Subcutaneous adipose tissue (tissue), 4 donors: ENCODE measurements around the gene SUCLA2. TPM values are rescaled to one million over a fixed set of nuclear protein-coding genes. Genes with fewer than 3 reads are reported as not detected.

Experiments
- total RNA-seq, 4 donors: library from RNA; depleted of rRNA; stranded (reverse); fragments of >200 nt; gene quantifications; one replicate each; pipeline ENCODE4 v1.1.0, GENCODE V29; 2016
- TF ChIP-seq, protein P1 (sequence below): fragments of 450-650 bp; IDR thresholded peaks from one replicate; pipeline ENCODE4 v1.5.1; 2016; ENCODE audit warnings: low read depth, mild to moderate bottlenecking, control low read depth, antibody characterized with exemption, moderate library complexity

Gene SUCLA2
- total RNA-seq, 4 donors from 2014 or later = 61.4 to 105 (median 87.4) TPM

DNA sequence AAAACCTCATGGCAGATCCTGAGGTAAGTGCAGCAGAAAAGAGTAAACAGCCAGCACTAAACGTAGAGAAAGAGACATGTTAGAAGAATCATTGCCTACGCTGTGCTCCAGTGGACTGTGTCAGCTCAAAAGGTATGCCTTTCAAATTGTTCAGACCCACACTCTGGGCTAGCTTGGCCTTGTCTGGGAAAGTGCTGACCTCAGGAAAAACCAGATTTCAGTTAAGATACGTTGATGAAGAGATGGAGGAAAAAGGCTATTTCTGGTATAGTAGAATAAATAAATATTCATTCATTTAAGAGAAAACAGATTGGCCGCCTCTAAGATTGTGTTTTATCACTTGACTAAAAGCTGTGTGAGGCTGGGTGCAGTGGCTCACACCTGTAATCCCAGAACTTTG lies 9.6 kb upstream of the SUCLA2 start:
- TF ChIP-seq, protein P1, sequence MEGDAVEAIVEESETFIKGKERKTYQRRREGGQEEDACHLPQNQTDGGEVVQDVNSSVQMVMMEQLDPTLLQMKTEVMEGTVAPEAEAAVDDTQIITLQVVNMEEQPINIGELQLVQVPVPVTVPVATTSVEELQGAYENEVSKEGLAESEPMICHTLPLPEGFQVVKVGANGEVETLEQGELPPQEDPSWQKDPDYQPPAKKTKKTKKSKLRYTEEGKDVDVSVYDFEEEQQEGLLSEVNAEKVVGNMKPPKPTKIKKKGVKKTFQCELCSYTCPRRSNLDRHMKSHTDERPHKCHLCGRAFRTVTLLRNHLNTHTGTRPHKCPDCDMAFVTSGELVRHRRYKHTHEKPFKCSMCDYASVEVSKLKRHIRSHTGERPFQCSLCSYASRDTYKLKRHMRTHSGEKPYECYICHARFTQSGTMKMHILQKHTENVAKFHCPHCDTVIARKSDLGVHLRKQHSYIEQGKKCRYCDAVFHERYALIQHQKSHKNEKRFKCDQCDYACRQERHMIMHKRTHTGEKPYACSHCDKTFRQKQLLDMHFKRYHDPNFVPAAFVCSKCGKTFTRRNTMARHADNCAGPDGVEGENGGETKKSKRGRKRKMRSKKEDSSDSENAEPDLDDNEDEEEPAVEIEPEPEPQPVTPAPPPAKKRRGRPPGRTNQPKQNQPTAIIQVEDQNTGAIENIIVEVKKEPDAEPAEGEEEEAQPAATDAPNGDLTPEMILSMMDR = no peak

DNA sequence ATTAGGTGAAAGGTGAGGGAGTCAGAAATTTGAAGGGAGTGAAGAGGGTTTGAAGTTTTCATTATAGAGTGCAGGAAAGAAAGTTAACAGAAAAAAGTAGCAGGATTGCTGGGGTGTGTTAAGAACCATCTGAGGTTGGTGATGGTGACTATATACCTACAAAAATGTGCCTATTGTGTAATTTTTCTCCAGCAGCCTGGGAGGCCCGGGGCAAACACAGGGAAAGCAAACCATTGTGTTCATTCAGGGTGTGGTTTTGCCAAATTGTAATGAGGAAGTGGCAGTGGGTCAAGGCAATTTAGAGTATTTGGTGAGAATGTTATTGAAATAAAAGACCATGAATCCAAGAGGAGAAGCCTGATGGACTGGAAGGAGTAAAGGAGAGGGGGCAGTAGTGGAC lies 8.2 kb upstream of the SUCLA2 start:
- TF ChIP-seq, protein P1 = no peak

DNA sequence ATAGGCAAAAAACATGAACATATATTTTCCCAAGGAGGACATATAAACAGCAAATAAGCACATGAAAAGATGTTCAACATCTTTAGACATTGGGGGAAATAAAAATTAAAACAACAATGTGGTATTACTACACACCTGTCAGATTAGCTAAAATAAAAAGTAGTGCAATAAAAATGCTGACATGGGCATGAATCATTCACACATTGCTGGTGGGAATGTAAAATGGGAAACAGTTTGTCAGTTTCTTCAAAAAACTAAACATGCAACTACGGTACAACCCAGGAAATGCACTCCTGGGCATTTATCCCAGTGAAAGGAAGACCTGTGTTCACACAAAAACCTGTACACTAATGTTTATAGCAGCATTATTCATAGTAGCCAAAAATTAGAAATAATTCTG lies 5.3 kb upstream of the SUCLA2 start:
- TF ChIP-seq, protein P1 = no peak

DNA sequence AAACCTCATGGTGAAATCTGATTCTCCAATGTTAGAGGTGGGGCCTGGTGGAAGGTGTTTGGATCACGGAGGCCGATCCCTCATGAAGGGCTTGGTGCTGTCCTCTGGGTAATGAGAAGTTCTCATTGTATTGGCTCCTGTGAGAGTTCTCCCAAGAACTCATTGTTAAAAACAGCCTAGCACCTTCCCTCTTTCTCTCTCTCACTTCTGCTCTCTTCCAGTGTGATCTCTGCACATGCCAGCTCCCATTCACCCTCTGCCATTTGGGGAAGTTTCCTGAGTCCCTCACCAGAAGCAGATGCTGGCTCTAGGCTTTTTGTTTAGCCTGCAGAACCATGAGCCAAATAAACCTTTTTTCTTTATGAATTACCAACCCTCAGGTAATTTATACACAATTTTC lies 3.1 kb upstream of the SUCLA2 start:
- TF ChIP-seq, protein P1 = no peak

DNA sequence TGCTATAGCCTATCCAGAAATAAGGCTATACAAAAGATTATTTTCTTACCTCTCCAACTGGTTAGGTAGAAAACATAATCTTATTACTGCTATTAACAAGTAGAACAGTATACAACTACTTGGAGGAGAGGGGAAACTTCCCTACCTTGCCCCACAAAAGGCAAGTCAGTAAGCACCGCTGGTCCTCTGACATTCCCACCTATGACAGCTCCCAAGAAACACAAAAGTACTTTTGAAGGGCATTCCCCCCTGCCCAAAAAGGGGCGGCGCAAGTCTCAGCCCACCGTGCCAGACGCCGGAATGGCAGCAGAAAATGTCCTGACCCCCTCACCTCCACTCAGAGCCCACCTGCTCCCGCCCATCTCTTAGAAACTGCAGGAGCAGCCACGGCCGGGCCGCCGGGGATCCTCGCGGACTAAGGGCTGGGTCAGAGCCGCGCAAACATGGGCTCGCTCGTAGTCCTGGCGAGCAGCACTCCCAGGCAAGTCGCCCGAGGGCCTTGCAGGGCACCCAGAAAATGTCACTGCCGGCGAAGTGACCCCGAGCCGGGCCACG lies 437 bp downstream of the SUCLA2 start:
- TF ChIP-seq, protein P1 = no peak

DNA sequence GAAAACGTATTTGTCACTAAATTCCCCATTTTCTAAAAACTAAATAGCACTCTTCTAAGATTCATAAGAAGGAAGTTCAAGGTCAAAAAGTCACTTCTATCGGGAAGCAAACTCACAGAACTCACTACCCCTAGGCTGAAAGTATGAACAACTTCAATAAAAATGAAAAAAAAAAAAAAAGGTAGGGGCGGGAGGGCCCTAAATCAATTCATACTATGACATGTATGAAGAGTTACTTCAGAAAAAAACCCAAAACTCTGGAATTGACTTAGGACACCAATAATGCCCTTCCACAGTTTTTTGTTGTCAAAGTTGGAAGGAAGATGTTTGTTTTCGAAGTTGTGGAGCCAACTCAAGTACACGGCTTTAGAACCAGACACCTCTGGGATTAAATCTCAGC lies 1.1 kb downstream of the SUCLA2 start:
- TF ChIP-seq, protein P1 = no peak

DNA sequence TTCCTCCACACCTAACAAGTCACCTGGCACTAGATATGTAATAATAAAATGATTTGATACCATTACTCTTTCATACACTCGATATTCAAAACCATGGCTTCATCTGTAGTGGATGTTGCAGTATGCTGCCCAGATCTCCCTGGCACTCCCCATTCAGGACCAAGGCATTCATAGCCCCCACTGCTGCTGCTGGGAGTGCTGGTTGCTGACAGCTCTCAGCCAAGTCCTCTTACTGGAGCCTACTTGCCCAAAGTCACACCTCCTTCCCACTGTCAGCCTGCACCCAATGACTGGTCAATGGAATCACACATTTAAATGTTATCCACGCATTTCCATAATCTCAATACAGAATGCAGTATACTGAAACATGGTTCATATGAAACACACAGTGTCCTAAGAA lies 3.7 kb downstream of the SUCLA2 start:
- TF ChIP-seq, protein P1 = no peak
